GM18526 (cell line): ENCODE results near the gene ANKRD22.

Source experiments
- POLR2A ChIP-seq: IDR thresholded peaks from 3 replicates; pipeline ENCODE4 v1.6.1; 2011; ENCODE audit not compliant: insufficient read length; ENCODE audit errors: extremely low read depth

Gene ANKRD22

GRCh38 chr10:88881922-88882645, 30.4 kb upstream of the ANKRD22 start:
- TF ChIP-seq POLR2A, result no peak

- no peak for TF ChIP-seq POLR2A
Observed at GRCh38 chr10:88881320-88881719, 29.7 kb upstream of the ANKRD22 start.

- peak; percentile 84 for TF ChIP-seq POLR2A
Observed at GRCh38 chr10:88880282-88881076, 28.8 kb upstream of the ANKRD22 start.

- TF ChIP-seq POLR2A, result no peak
Observed at GRCh38 chr10:88879534-88880281, 28.1 kb upstream of the ANKRD22 start, which contains the start of gene STAMBPL1. Gene STAMBPL1, plus strand, starts transcription at chr10:88880245. Its CDS starts 21,464 bp downstream, at chr10:88901709.

- no peak for TF ChIP-seq POLR2A
Observed at GRCh38 chr10:88877298-88877697, 25.7 kb upstream of the ANKRD22 start.

- TF ChIP-seq POLR2A, result no peak
Observed at GRCh38 chr10:88875081-88875480, 23.4 kb upstream of the ANKRD22 start.

- no peak for TF ChIP-seq POLR2A
Observed at GRCh38 chr10:88874281-88874680, 22.6 kb upstream of the ANKRD22 start.

- TF ChIP-seq POLR2A, result no peak
Observed at GRCh38 chr10:88873757-88874156, 22.1 kb upstream of the ANKRD22 start.

- no peak for TF ChIP-seq POLR2A
Observed at GRCh38 chr10:88870089-88870488, 18.4 kb upstream of the ANKRD22 start.

GRCh38 chr10:88866454-88866853, 14.8 kb upstream of the ANKRD22 start:
- TF ChIP-seq POLR2A, result no peak

GRCh38 chr10:88865281-88865876, 13.7 kb upstream of the ANKRD22 start:
- TF ChIP-seq POLR2A, result no peak

- TF ChIP-seq POLR2A, result no peak
Observed at GRCh38 chr10:88861036-88861435, 9.4 kb upstream of the ANKRD22 start.

- no peak for TF ChIP-seq POLR2A
Observed at GRCh38 chr10:88858491-88858890, 6.8 kb upstream of the ANKRD22 start.

GRCh38 chr10:88857831-88858230, 6.2 kb upstream of the ANKRD22 start:
- no peak for TF ChIP-seq POLR2A

GRCh38 chr10:88854684-88855083, 3.0 kb upstream of the ANKRD22 start:
- TF ChIP-seq POLR2A, result no peak
